Hematopoietic multipotent progenitor cell treated with erythropoietin and hydrocortisone succinate and interleukin-3 and kit ligand, for 15 days (in vitro differentiated cells): ENCODE results near the gene CCDC192.

ENCODE experiments used
- DNase-seq: peaks from one replicate; pipeline ENCODE4 v3.0.0-alpha.2; 2015; ENCODE audit warnings: low spot score

Gene CCDC192

DNA sequence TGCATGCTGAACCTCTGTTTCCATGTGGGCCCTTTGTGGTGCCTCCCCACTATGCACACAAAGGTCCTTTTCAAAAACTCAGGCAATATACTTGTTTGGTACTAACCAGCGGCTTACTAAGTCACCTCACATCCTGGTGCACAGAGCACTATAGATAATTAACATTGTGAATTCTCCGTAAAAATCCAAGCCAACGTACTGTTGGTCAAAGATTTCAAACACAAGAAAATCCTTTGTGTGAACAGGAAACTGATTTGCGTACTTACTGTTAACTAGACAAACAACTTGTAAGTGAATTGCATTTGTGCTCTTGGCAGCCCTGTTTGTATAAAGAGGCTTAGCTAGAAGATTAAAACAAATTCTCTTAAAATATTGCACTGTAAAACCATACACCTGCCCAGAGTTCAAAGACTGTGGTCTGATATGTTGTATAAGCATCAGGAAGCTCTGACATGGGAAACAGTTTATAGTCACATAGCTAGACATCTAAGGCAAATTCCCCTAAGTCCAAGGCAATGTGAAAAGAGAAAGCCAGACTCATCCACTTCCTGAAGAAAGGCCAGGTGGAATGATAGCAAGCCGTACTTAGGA, 255.3 kb downstream of the CCDC192 start:
- DNase-seq, result no peak

DNA sequence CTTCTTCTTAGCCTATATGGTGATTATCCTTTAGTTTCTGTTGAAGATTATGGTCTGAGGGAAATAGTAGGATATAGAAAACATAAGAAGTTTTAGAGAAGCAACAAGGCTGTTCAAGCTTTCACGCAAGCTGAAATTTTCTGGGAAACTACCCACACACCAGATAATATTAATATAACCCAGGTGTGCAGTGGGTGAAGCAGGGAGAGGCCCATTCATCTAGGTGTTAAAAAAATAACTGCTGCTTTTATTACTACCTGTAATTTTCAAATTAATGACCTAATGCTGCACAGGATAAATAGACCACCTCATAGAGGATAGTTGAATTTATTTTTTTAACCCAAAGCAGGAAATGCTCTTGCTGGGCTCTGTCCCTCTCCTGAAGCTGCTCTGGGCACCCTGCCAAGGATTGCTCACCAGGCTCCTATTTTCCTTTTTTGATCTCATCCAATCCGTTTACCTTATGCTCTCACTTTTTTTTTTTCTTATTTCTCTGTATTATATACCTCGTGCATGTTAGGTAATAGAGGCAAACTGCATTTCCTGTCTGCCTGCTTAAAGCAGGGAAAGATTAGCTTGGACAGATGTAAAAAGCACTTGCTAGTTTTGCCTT, 256.1 kb downstream of the CCDC192 start:
- DNase-seq, result no peak

DNA sequence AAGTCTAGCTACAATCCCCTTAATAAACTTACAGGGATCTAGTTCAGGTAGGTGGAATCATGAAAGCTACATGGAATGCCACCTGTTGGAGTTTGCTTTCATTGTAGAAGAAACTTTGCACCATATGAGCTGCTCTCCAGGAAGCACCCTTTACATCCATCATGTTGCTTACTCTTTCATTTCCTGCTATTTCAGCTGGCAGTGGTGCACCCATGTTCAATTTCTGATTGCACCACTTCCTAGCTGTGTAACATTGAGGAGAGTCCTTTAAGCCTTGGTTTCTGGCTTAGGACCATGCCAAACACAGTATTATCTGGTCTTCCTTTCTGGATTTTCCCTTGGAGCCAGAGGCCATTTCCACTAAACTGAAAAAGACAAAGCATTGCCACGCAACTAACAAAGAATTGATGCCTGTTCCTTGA, 257.1 kb downstream of the CCDC192 start:
- DNase-seq, result no peak

DNA sequence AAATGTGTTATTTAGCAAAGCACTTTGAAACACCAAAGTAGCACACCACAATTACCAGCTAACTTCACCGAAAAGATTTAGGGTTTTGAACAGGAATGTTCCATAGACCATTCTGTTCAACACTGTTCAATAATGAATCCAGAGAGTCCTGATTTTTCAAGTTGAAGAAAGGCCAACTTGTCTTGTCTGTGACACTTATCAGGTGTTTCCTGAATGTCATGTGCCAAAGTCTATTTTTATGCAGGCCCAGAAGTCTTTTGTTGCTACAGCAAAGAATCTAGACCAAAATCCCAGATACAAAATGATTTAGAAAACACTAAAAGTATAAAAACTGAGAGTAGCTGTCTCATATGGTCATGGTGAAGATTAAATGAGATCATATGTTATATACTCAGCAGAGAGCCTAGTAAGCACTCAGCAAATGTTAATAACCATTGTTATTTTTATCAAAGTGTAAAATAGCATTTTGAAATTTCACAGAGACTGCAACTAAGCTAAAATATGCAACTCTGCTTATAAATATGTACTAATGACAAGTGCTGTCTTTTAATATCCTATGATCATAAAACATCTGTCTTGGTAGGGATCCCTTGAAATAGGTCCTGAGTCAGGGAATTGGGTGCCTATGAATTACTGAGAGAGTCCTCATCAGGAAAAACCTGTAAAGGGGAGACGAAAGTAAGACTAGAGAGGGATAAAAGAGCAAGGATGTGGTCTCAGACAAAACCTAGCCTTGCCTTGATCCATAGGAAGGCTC, 258.0 kb downstream of the CCDC192 start:
- DNase-seq, result no peak

DNA sequence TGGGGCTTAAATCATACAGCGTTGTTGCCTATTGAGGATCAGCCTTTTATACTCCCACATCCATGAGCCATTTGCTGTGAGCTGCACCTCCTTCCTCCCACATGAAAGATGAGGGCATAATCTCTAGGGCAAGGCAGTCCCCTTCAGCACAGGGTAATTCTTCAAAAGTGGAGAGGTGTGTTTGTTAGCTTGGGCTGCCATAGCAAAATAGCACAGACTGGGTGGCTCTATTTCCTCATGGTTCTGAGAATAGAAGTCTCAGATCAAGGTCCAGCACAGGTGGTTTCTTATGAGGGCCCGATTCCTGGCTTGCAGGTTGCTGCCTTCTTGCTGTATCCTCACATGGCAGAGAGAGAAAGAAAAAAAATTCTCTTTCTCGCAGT, 258.6 kb downstream of the CCDC192 start:
- no peak for DNase-seq

DNA sequence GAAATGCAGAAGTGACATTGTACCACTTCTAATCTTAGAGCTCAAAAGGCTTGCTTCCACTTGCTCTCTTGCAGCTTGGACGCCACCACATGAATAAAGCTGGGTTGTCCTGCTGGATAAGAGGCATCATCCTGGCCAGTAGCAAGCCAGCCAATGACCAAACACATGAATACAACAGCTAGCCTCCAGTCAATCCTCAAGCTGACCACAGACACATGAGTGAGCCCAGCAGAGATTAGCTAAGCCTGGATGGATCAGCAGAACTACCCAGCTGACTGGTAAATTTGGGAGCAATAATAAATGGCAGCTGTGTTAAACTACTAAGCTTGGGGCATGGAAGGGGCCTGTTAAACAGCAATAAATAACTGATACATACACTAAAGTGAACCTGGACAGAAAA, 259.3 kb downstream of the CCDC192 start:
- no peak for DNase-seq

DNA sequence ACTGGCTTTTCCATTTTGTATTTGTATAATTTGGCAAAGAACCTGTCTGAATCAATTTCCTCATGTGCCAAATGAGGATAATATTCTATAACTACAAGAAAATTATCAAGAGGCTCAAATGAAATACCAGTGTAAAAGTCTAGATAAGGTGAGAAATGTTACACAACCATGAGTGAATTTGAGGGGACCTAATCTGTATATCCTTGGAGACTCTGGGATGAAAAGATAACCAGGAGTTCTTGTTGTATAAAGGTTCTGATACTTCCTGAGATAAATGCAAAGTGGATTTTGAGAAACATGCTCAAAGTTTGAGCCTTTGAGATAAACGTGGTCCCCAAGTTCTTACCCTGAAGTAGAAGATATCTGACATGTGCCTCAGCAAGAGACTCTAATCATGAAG, 260.0 kb downstream of the CCDC192 start:
- no peak for DNase-seq

DNA sequence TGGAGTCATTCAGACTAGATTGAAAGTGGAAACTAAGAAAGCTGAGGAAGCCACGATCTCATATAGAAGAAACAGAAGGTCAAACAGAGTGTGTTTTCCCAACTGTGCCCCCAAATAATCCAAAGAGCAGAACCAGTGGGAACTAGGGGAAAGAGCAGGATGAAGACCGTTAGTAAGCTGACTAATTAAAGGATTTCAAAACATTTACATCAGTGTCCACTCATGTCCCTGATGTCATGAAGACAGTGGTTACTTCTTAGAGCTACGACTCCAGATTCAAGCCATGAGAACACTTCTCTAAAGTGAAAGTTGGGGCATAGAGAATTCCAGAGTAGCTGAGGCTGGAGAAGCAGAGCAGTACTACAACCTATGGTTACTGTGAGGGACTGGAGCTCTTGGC, 260.7 kb downstream of the CCDC192 start:
- DNase-seq, result no peak

DNA sequence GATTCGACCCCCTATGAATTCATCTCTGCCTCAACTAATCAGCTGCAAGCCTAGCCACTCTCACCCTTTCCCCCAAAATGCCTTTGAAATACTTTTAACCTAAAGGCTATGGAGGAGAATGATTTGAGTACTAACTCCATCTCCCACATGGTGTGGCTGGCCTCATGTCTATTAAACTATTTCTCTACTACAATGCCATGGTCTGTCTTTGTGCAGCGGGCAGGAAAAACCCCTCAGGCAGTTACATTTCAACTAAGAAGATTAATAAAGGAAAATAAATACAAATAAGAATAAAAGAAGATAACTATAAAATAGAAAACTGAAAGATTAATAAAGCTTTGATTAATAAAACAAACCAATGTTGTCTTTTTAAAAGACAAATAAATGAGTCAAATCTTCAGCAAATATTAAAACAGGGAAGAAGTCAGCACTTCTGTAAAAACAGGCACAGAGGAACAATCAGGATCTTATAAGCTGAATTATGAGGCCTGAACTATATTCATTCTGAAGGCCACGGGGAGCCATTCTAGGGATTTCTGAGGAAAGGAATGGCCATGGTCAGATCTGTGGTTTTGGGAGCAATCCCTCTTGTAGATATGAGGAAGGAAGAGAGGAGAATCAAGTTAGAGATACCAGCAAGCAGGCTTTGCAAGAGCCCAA, 264.3 kb downstream of the CCDC192 start:
- no peak for DNase-seq

DNA sequence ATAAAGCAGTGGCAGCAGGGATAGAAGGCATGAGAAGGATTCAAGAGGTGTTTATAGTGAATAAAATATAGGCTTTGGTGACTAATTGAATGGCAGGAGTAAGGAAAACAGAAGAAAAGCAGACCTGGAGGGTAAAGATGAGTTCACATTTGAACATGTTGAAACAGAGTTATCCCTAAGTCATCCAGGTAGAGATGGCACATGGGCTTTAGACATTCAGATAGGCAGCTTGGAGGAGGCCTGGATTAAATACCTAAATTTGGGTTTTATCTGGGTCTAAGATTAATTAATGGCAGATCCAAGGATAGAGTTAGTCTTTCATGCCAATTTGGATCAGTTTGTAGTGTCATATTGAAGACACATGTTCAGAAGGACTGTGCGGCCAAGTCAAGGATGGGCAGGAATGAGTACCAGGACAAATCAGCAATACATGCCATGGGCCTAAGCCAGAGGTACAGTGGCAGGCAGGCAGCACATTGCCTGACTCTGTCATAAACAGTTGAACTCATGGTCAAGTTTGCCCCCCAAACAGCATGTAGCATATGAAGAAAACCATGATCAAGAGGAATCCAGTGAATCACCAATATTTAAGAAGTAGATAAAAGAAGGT, 264.9 kb downstream of the CCDC192 start:
- no peak for DNase-seq

DNA sequence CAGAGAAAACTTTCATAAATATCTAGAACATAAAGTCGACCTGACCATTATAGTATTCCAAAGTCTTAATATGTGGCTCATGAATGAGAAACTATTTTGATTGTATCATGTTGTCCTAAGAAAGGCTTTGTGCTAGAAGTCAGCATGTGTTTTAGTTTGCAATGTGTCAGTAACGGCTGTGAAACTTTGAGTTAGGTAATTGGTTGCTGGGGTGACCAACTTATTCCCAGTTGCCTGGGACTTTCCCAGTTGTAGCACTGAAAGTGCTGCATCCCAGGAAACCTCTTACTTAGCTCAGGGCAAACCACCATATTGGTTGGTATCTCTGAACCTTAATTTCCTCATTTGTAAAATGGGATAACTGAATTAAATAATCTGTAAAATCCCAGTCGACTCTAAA, 265.8 kb downstream of the CCDC192 start:
- DNase-seq, result no peak

DNA sequence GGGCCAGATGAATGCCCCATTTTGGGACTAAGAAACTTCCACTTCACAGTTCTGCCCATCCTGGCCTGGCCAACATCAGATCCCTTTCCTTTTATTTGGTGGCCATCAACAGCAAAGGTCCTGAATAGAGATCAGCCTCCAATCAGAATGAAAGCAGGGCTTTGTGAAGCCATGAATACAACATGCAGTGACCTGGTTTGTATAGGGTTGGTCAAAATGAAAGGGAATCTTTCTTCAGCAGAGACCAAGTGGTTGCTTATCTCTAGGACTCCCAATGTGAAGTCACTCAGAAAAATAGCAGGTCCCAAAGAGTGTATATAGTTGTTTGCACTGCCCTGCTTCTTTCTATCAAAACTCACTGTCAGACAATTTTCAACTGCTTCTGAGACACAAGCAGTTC, 266.5 kb downstream of the CCDC192 start:
- DNase-seq, result no peak

DNA sequence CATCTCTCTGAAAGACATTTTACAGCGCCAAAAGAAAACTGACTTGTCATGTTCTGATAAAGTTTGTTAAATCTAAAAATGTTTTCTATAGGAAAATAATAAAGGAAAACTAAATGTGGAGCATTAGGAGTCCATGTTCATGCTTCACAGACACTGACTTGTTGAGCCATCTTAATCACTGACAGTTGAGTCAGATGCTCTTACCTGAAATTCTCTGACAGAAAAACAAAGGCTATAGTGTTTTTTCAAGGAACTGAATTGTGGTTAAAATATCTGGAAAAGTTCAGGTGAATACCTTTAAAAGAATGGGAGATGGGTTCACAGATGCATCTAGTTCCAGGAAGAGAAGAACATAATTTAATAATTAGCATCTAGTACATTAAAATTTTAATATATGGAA, 266.9 kb downstream of the CCDC192 start:
- DNase-seq, result no peak

DNA sequence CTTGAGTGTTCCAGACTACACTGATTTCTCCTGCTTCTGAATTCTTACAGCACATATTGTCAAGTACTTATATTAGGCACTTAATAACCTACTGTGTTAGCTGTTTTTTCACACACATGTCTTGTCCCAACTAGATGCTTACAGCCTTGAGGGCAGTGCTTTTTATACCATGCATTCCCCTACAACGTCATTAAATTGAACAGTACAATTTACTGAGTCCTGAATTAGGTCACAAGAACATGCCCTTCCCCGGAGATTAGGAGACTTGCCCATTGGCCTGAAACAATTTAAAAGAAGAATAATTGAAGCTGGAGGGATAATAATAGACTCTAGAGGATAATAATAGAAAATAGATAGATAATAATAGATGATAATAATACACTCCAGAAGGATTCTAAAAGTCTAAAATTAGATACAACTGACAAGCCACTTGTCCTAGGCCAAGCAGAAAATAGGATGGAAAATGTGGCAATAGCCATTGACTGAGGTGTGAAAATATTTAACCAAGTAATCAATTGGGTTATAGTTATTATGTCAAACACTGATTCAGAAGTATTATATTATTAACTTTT, 267.7 kb downstream of the CCDC192 start:
- no peak for DNase-seq

DNA sequence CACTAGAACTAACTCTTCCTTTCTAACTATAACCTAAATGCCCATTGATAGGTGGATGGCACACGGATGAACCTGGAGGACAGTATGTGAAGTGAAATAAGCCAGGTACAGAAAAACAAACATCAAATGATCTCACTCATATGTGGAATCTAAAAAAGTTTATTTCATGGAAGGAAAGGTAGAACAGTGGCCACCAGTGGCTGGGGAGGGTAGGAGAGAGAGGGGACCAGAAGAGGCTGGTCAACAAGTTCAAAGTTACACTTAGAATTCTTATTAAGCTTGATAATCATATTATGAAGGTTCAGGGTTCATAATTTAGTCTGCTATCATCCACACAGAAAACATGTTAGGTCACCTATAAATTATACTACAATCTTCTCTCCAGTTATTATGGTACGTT, 272.8 kb downstream of the CCDC192 start:
- DNase-seq, result no peak

DNA sequence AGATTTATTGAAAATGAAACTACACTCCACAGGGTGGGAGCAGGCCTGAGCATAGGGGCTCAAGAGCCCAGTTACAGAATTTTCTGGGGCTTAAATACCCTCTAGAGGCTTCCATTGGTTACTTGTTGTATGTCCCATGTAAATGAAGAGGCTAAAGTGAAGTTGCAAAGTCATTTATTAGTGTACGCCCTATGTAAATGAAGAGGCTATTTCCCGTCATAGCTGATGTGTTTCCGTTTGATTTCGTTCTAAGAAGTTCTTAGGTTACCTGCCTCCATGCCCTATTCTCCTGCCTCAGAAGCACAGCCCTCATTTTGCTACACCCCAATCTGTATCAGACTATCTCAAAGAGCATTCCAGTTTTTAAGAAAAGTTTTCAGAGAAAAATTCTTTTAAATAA, 273.3 kb downstream of the CCDC192 start:
- DNase-seq, result no peak

DNA sequence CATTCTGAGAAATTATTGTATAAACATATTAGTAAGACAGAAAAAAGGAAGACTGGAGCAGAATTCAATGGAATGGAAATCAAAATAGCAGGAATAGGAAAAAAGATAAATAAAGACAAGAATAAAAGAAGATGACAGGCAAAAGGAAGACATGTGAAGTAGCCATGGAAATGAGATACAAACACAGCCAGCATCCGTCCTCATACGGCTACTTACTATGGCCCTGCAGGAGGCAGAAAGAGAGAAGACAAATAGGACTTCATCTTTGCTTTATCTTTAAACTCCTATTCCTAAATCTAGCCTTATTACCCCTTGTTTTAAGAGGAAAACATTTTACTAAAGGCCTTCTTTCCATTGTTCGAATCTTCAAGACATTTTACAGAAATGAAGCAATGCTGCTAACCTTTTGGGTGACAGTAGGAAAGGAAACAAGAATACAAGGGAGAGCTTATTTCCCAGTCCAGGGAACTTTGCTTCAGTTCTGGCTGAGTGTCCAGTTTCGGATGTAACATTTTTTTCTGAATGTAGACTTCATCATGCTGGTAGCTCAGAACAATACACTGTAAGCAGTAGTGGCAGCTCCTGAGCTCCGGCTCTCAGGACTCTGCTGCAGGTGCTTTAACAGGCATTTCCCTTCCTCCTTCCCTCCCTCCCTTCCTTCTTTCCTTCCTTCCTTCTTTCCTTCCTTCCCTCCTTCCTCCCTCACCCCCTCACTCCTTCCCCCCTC, 274.0 kb downstream of the CCDC192 start:
- no peak for DNase-seq

DNA sequence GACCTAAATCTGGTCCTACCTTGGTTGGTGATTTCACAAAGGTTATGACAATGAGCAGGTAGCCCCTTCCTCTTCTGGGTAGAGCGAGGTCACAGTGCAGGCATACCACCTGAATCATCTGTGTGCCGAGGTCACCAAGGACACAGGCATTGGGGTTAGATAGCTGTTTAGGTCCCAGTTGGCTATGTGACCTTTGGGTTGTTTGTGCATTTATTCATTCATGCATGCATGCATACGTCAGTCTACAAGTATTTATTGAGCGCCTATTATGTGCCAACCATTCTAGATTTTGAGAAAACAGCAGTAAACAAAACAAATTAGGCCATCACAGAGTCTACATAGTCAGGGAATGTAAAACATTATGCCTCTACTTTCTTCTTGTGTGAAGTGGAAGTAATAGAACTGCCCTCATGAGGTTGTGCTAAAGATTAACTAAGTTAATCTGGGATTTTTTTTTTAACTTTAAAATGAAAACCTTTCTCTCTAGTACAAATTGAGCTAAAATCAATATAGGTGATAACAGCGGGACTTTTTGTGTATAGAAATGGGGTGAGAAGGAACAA, 275.6 kb downstream of the CCDC192 start:
- no peak for DNase-seq

DNA sequence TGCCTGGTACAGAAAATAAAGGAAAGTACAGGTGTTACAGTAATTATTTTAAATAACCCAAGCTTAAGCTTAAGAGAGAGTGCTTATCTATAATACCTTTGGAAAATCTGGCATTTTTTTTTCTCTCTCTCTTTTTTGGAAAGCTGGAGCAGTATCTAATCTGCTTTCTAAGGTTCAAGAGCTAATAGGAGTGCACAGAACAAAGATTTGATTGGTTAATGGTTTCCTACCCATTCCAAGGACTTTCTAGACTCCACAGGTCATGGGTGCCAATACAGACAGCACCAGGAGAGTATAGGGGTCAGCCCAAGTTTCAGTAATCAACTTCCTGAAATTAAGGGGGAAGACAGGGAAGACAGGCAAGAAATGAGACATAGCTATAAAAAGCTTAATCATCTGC, 276.3 kb downstream of the CCDC192 start:
- DNase-seq, result no peak

DNA sequence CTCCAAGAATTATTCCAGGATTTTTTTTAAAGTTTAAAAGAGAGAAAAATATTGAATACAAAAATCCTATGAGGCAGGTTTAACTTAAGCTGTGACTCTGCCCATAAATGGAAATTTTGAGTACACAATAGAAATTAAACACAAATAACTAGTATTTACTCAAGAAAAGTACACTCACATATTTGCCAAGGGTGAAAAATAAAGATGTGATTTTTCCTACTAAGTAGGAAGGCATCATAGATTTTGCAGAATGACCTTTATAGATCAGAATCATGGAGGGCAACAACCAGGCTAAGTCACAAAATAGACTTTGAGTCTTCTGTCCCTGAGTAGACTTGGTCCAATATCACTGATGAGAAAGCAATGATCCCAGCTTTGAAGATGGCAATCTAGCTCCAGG, 277.7 kb downstream of the CCDC192 start:
- DNase-seq, result no peak

DNA sequence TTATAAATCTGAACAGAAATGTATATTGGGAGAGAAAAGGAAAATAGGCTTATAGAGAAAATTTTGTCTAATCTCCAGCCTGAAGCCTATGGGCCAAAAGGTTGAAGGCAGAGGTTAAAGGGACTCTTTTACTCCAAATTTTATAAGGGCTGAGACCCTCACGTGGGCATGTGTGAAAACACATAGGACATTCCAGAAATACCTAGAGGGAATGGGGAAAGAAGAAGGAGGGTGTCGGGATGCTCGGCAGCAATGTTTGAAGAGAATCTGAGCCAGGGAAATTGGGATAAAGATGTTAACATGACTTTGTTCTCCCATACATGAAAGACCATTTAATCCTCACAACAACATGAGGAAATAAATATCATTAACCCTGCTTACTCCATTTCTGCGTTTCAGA, 278.3 kb downstream of the CCDC192 start:
- DNase-seq, result no peak
